ENCODE measurements around the gene PRKAR1A.
A peak's percentile ranks its signal among the peaks of the same experiment; 100 is the strongest.
"Not testable (repeated sequence)": the region's sequence is repeated elsewhere in the genome, so short reads cannot be mapped to it uniquely, and the experiment has no call there.

The PRKAR1A gene

DNA sequence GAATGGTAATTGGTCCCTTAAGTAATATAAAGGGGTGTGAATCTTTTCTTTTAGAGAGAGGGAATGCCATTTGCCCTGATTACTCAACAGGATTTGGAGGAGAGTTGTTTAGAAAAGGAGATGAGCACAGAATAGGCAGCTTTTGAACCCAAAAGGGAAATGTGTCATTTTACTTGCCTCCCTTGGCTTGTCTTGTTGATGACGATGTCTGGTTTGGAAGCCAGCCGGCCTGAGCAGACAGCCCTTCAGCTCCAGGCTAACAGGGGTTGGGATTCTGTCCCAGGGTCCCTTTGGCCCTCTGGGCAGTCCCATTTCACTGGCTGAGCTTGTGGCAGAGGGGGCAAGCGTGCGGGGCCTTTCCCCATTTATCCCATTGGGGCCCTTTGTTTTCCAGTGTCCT, 22.3 kb upstream of the PRKAR1A start:
- Histone ChIP-seq H4K8ac (ENCODE audit: low read length) (no peak overlapping the region), H3K36me3 (ENCODE audit: control insufficient read depth in 1 of 2, insufficient read depth in 2 of 2, low read depth in 1 of 2, low read length in 2 of 2) (no peaks in the 10 kb centered on the region), H2BK12ac (ENCODE audit: low read length in 2 of 2) (no peak overlapping the region), H3K23ac (ENCODE audit: low read length in 2 of 2) (no peak overlapping the region), H3K9me3 (ENCODE audit: control insufficient read depth, low read length) (no peaks in the 10 kb centered on the region), H3K4me3 (ENCODE audit: insufficient read depth in 1 of 2, low read depth in 1 of 2, low read length in 2 of 2) (no peak overlapping the region), H2AK5ac (ENCODE audit: low read length, severe bottlenecking) (no peak overlapping the region), H2BK120ac (ENCODE audit: low read depth, low read length) (no peak overlapping the region), H3K4me2 (ENCODE audit: low read length, poor library complexity, severe bottlenecking) (no peak overlapping the region), H2AFZ (ENCODE audit: low read depth, low read length) (no peak overlapping the region), H2BK5ac (ENCODE audit: low read depth, low read length, poor library complexity, severe bottlenecking) (no peak overlapping the region), H2BK15ac (ENCODE audit: low read depth, poor library complexity, severe bottlenecking) (no peak overlapping the region), H4K91ac (ENCODE audit: low read length) (no peak overlapping the region), H3K27ac (ENCODE audit: low read length, poor library complexity, severe bottlenecking) (no peak overlapping the region), H3K18ac (ENCODE audit: low read depth in 1 of 2, low read length in 2 of 2) (no peak overlapping the region), H3K4me1 (ENCODE audit: control insufficient read depth, insufficient read depth, low read depth, low read length) (no peaks in the 10 kb centered on the region), H3K14ac (ENCODE audit: low read length in 2 of 2) (no peak overlapping the region), H3K27me3 (ENCODE audit: control insufficient read depth in 1 of 2, insufficient read depth in 1 of 2, low read length in 2 of 2) (peaks cover 0 to 5% of the 10 kb centered on the region in 2 experiments), H3K9ac (ENCODE audit: low read length) (no peak overlapping the region), H3K79me1 (replicated peaks; ENCODE audit: low read length, poor library complexity, severe bottlenecking) (no peaks in the 10 kb centered on the region), H3K4ac (ENCODE audit: low read depth in 1 of 2, low read length in 2 of 2) (no peak overlapping the region)
- WGBS, result 68% methylated on average over 4 of the region's 4 CpGs
- no peak for DNase-seq

DNA sequence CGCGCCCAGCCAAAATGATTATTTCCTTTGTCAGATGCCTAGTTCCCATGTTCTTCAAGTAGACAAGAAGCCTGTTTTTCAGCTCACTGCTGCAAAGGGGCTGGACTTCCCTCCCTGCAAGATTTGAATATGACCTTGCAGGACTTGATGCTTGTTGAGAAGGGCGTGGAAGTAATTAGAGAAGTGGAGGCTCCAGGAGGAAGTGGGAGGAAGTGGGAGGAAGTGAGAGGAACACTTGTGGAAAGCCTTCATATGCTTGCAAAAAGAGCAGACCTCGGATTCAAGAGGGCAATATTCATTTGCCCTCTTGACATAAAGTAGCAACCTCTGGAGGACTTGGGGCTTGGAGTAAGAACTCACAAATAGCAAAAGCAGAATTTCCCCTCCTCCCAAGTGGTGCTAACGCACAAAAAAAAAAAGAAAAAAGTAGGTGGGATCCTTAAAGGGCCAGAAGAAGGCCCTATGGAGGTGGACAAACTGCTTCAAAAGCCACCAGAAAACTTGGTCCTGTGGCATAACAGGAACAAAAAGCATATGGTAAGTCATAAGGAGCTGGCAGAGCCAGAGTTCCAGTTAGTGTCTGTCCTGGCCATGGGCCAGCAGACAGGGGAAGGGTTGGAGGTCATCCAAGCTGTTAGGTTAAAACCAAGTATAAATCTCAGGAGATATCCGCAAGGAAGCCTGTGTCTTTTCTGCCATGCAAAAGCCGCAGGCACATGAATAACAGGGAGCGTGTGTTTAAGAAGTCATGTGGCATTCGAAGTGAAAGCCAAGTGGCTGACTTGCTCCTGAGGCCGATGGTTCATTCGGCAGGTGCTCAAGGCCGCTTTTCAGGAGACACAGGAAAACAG, 20.6 kb upstream of the PRKAR1A start:
- H2AK5ac ChIP-seq (ENCODE audit: low read length, severe bottlenecking), result no peak overlapping the region
- no peaks in the 10 kb centered on the region for H3K36me3 ChIP-seq (ENCODE audit: control insufficient read depth in 1 of 2, insufficient read depth in 2 of 2, low read depth in 1 of 2, low read length in 2 of 2)
- H3K27me3 ChIP-seq (ENCODE audit: control insufficient read depth in 1 of 2, insufficient read depth in 1 of 2, low read length in 2 of 2), result peaks cover 0 to 2% of the 10 kb centered on the region in 2 experiments
- H2AFZ ChIP-seq (ENCODE audit: low read depth, low read length), result no peak overlapping the region
- H3K9ac ChIP-seq (ENCODE audit: low read length), result no peak overlapping the region
- no peak overlapping the region for H4K91ac ChIP-seq (ENCODE audit: low read length)
- no peak overlapping the region for H2BK15ac ChIP-seq (ENCODE audit: low read depth, poor library complexity, severe bottlenecking)
- no peak overlapping the region for H3K23ac ChIP-seq (ENCODE audit: low read length in 2 of 2)
- no peaks in the 10 kb centered on the region for H3K9me3 ChIP-seq (ENCODE audit: control insufficient read depth, low read length)
- H3K4me2 ChIP-seq (ENCODE audit: low read length, poor library complexity, severe bottlenecking), result no peak overlapping the region
- H3K4me3 ChIP-seq (ENCODE audit: insufficient read depth in 1 of 2, low read depth in 1 of 2, low read length in 2 of 2), result no peak overlapping the region
- no peak overlapping the region for H4K8ac ChIP-seq (ENCODE audit: low read length)
- no peak overlapping the region for H3K18ac ChIP-seq (ENCODE audit: low read depth in 1 of 2, low read length in 2 of 2)
- H3K14ac ChIP-seq (ENCODE audit: low read length in 2 of 2), result no peak overlapping the region
- no peak overlapping the region for H2BK5ac ChIP-seq (ENCODE audit: low read depth, low read length, poor library complexity, severe bottlenecking)
- WGBS, result 66% methylated on average over 11 of the region's 12 CpGs
- DNase-seq, result no peak
- H3K4ac ChIP-seq (ENCODE audit: low read depth in 1 of 2, low read length in 2 of 2), result no peak overlapping the region
- peak overlapping the region in 1 of 2 experiments; percentile 64 for H2BK12ac ChIP-seq (ENCODE audit: low read length in 2 of 2)
- H3K4me1 ChIP-seq (ENCODE audit: control insufficient read depth, insufficient read depth, low read depth, low read length), result no peaks in the 10 kb centered on the region
- no peak overlapping the region for H3K27ac ChIP-seq (ENCODE audit: low read length, poor library complexity, severe bottlenecking)
- no peaks in the 10 kb centered on the region for H3K79me1 ChIP-seq (replicated peaks; ENCODE audit: low read length, poor library complexity, severe bottlenecking)
- H2BK120ac ChIP-seq (ENCODE audit: low read depth, low read length), result no peak overlapping the region

DNA sequence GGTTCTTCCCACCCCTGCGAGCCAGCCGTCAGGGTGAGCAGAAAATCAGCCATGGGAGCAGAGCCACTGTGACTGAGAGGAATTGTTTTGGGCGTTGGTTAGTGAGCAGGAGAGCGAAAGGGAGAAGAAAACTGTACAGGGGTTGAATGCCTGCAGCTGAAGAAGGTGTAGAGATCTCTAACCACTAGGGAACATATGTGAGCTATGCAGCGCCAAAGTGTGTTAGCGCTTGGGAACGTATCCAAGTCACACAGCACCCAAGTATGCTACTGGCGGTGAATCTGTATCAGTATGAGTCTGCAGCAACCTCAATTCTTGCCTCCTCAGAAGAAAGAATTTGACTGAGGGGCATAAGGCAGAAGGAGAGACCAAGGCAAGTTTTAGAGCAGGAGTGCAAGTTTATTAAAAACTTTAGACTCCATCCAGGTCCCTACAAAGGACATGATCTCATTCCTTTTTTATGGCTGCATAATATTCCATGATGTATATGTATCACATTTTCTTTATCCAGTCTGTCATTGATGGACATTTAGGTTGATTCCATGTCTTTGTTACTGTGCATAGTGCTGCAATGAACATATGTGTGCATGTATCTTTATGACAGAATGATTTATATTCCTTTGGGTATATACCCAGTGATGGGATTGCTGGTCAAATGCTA, 19.7 kb upstream of the PRKAR1A start:
- not testable (repeated sequence) for H2BK120ac ChIP-seq (ENCODE audit: low read depth, low read length); H2AFZ ChIP-seq (ENCODE audit: low read depth, low read length); H3K36me3 ChIP-seq (ENCODE audit: control insufficient read depth in 1 of 2, insufficient read depth in 2 of 2, low read depth in 1 of 2, low read length in 2 of 2); H3K4me2 ChIP-seq (ENCODE audit: low read length, poor library complexity, severe bottlenecking); H3K9me3 ChIP-seq (ENCODE audit: control insufficient read depth, low read length); H4K8ac ChIP-seq (ENCODE audit: low read length); H2AK5ac ChIP-seq (ENCODE audit: low read length, severe bottlenecking); H3K27me3 ChIP-seq (ENCODE audit: control insufficient read depth in 1 of 2, insufficient read depth in 1 of 2, low read length in 2 of 2); H3K14ac ChIP-seq (ENCODE audit: low read length in 2 of 2); H3K27ac ChIP-seq (ENCODE audit: low read length, poor library complexity, severe bottlenecking); H2BK5ac ChIP-seq (ENCODE audit: low read depth, low read length, poor library complexity, severe bottlenecking); H2BK12ac ChIP-seq (ENCODE audit: low read length in 2 of 2); H3K4me1 ChIP-seq (ENCODE audit: control insufficient read depth, insufficient read depth, low read depth, low read length); DNase-seq; H4K91ac ChIP-seq (ENCODE audit: low read length); H3K4ac ChIP-seq (ENCODE audit: low read depth in 1 of 2, low read length in 2 of 2); H3K9ac ChIP-seq (ENCODE audit: low read length); H3K18ac ChIP-seq (ENCODE audit: low read depth in 1 of 2, low read length in 2 of 2); H2BK15ac ChIP-seq (ENCODE audit: low read depth, poor library complexity, severe bottlenecking); H3K79me1 ChIP-seq (replicated peaks; ENCODE audit: low read length, poor library complexity, severe bottlenecking); H3K4me3 ChIP-seq (ENCODE audit: insufficient read depth in 1 of 2, low read depth in 1 of 2, low read length in 2 of 2); H3K23ac ChIP-seq (ENCODE audit: low read length in 2 of 2)
- 96% methylated on average over 8 of the region's 8 CpGs for WGBS

DNA sequence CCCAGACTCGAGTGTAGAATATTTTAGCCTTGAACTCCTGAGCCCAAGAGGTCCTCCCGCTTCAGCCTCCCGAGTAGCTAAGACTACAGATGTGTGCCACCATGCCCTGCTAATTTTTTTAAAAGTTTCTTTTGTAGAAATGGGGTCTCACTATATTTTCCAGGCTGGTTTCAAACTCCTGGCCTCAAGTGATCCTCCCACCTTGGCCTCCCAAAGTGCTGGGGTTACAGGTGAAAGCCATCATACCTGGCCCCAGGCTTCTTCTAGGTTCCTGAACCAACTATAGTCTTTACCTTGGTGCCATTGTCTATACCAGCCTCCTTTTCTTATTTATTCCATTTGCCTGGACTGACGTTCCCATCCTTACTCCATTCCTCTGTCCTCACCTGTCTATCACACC, 17.1 kb upstream of the PRKAR1A start:
- no peak overlapping the region for H3K27ac ChIP-seq (ENCODE audit: low read length, poor library complexity, severe bottlenecking)
- H2AFZ ChIP-seq (ENCODE audit: low read depth, low read length), result no peak overlapping the region
- no peak overlapping the region for H2BK15ac ChIP-seq (ENCODE audit: low read depth, poor library complexity, severe bottlenecking)
- no peak overlapping the region for H3K4me3 ChIP-seq (ENCODE audit: insufficient read depth in 1 of 2, low read depth in 1 of 2, low read length in 2 of 2)
- H3K23ac ChIP-seq (ENCODE audit: low read length in 2 of 2), result no peak overlapping the region
- DNase-seq, result no peak
- H2BK12ac ChIP-seq (ENCODE audit: low read length in 2 of 2), result no peak overlapping the region
- H4K8ac ChIP-seq (ENCODE audit: low read length), result no peak overlapping the region
- no peak overlapping the region for H2BK120ac ChIP-seq (ENCODE audit: low read depth, low read length)
- H3K36me3 ChIP-seq (ENCODE audit: control insufficient read depth in 1 of 2, insufficient read depth in 2 of 2, low read depth in 1 of 2, low read length in 2 of 2), result no peaks in the 10 kb centered on the region
- no peak overlapping the region for H2AK5ac ChIP-seq (ENCODE audit: low read length, severe bottlenecking)
- H3K4me2 ChIP-seq (ENCODE audit: low read length, poor library complexity, severe bottlenecking), result no peak overlapping the region
- no peak overlapping the region for H3K18ac ChIP-seq (ENCODE audit: low read depth in 1 of 2, low read length in 2 of 2)
- no peaks in the 10 kb centered on the region for H3K79me1 ChIP-seq (replicated peaks; ENCODE audit: low read length, poor library complexity, severe bottlenecking)
- no peak overlapping the region for H3K4ac ChIP-seq (ENCODE audit: low read depth in 1 of 2, low read length in 2 of 2)
- no peak overlapping the region for H2BK5ac ChIP-seq (ENCODE audit: low read depth, low read length, poor library complexity, severe bottlenecking)
- H3K9me3 ChIP-seq (ENCODE audit: control insufficient read depth, low read length), result no peaks in the 10 kb centered on the region
- WGBS, result 97% methylated on average over 4 of the region's 4 CpGs
- no peak overlapping the region for H3K9ac ChIP-seq (ENCODE audit: low read length)
- H4K91ac ChIP-seq (ENCODE audit: low read length), result no peak overlapping the region
- peaks cover 4 to 11% of the 10 kb centered on the region in 2 experiments for H3K27me3 ChIP-seq (ENCODE audit: control insufficient read depth in 1 of 2, insufficient read depth in 1 of 2, low read length in 2 of 2)
- H3K4me1 ChIP-seq (ENCODE audit: control insufficient read depth, insufficient read depth, low read depth, low read length), result no peaks in the 10 kb centered on the region
- H3K14ac ChIP-seq (ENCODE audit: low read length in 2 of 2), result no peak overlapping the region

Data from mesenchymal stem cell (in vitro differentiated cells and primary cell).